HCT116 (cell line): Measurements from ENCODE around the gene SLC25A21. TPM values are rescaled to one million over a fixed set of nuclear protein-coding genes. Genes with fewer than 3 reads are reported as not detected.

Source experiments
- ATAC-seq: fragments of 200-7000 bp; cut with Tn5 transposase; 2 replicates; pipeline ENCODE4 v1.9.1; 2020; ENCODE audit warnings: mild to moderate bottlenecking, moderate library complexity
- BruUV-seq: library from RNA; stranded (reverse); fragments of 400-500 nt; replicated peaks from 2 replicates; lab custom pipeline; 2021; lab: Mats Ljungman, UMichigan
- CTCF ChIA-PET: fragments of 300-600 bp; sonication (Branson Sonifier 250); formaldehyde crosslinking; loops from one replicate; lab custom pipeline; 2021; ENCODE audit warnings: antibody characterized with exemption; lab: Charles Lee
- POLR2A ChIA-PET: fragments of 300-600, 350-600 bp; sonication (Branson Sonifier 250); formaldehyde crosslinking; loops from one replicate; lab custom pipeline; 2021; ENCODE audit warnings: antibody characterized with exemption; lab: Charles Lee
- RAD21 ChIA-PET, 2 experiments: fragments of 300-600 bp; sonication (Branson Sonifier 250); formaldehyde crosslinking; loops; one replicate each; lab custom pipeline; 2023; ENCODE audit warnings: low total read pairs in 2 of 2; ENCODE audit not compliant: uncharacterized antibody in 2 of 2, unreplicated experiment in 2 of 2, low non-redundant PET in 1 of 2; lab: Charles Lee
- DNase-seq: peaks from one replicate; pipeline ENCODE4 v3.0.0-alpha.2; 2010; ENCODE audit warnings: low read depth, low spot score
- H2AFZ ChIP-seq: fragments of 200-600 bp; shearing (Covaris generic), sonication (generic); 2 replicates; pipeline ENCODE4 v1.6.1; 2017; ENCODE audit warnings: low read depth, mixed run types, mixed read lengths, antibody characterized with exemption, low read length; ENCODE audit not compliant: poor library complexity, severe bottlenecking
- H3K27ac ChIP-seq: 2 replicates; pipeline ENCODE4 v1.5.1; 2012; ENCODE audit warnings: low read depth, low read length
- H3K27me3 ChIP-seq: fragments of 200-600 bp; sonication (generic); 2 replicates; pipeline ENCODE4 v1.6.1; 2016; ENCODE audit warnings: mixed run types, low read length, mixed read lengths; ENCODE audit not compliant: insufficient read depth
- H3K36me3 ChIP-seq, 2 experiments: fragments of 200-500 bp in 1 of 2; fragments of 200-600 bp in 1 of 2; sonication (Bioruptor generic) in 1 of 2; sonication (generic) in 1 of 2; 2 replicates each; pipeline versions ENCODE4 v1.5.1 to v1.6.1; 2014 to 2016; ENCODE audit warnings: low read length in 2 of 2, inconsistent platforms in 1 of 2, mixed read lengths in 1 of 2, mixed run types in 1 of 2; ENCODE audit not compliant: insufficient read depth in 2 of 2, control insufficient read depth in 1 of 2
- H3K4me1 ChIP-seq, 2 experiments: fragments of 200-600 bp in 1 of 2; sonication (generic) in 1 of 2; 2 replicates each; pipeline versions ENCODE4 v1.5.1 to v1.6.1; 2012 to 2017; ENCODE audit warnings: low read length in 2 of 2, inconsistent platforms in 1 of 2, mild to moderate bottlenecking in 1 of 2, mixed read lengths in 1 of 2, mixed run types in 1 of 2, moderate library complexity in 1 of 2; ENCODE audit not compliant: insufficient read depth in 2 of 2, control insufficient read depth in 1 of 2
- H3K4me2 ChIP-seq: fragments of 200-600 bp; sonication (generic); 2 replicates; pipeline ENCODE4 v1.6.1; 2017; ENCODE audit warnings: mixed run types, low read length, mixed read lengths
- H3K4me3 ChIP-seq, 2 experiments: fragments of 200-600 bp in 1 of 2; sonication (generic) in 1 of 2; replicated peaks in 1 of 2; 2 replicates each; pipeline ENCODE4 v1.5.1; 2011 to 2016; ENCODE audit warnings: low read length in 2 of 2, control low read depth in 1 of 2, low read depth in 1 of 2, mild to moderate bottlenecking in 1 of 2, mixed read lengths in 1 of 2, mixed run types in 1 of 2
- H3K79me2 ChIP-seq: fragments of 200-600 bp; sonication (generic); 2 replicates; pipeline ENCODE4 v1.6.1; 2017; ENCODE audit warnings: mild to moderate bottlenecking, mixed run types, low read length, moderate library complexity, mixed read lengths; ENCODE audit not compliant: insufficient read depth
- H3K9ac ChIP-seq: fragments of 200-600 bp; sonication (generic); 2 replicates; pipeline ENCODE4 v1.6.1; 2016; ENCODE audit warnings: low read length, mixed read lengths
- H3K9me2 ChIP-seq: fragments of 200-600 bp; sonication (generic), shearing (Covaris generic); 2 replicates; pipeline ENCODE4 v1.6.1; 2017; ENCODE audit warnings: mixed run types, mild to moderate bottlenecking, moderate library complexity; ENCODE audit not compliant: insufficient read depth
- H3K9me3 ChIP-seq, 2 experiments: fragments of 200-500 bp in 1 of 2; fragments of 200-600 bp in 1 of 2; sonication (Bioruptor generic) in 1 of 2; sonication (generic) in 1 of 2; 2 replicates each; pipeline ENCODE4 v1.6.1; 2014 to 2017; ENCODE audit warnings: low read length in 2 of 2, mixed read lengths in 2 of 2, inconsistent platforms in 1 of 2, low read depth in 1 of 2, mild to moderate bottlenecking in 1 of 2, mixed run types in 1 of 2, moderate library complexity in 1 of 2; ENCODE audit not compliant: control insufficient read depth in 1 of 2, insufficient read depth in 1 of 2
- H4K20me1 ChIP-seq: fragments of 200-600 bp; sonication (generic), shearing (Covaris generic); 2 replicates; pipeline ENCODE4 v1.6.1; 2017; ENCODE audit warnings: mixed run types, mild to moderate bottlenecking, moderate library complexity; ENCODE audit not compliant: insufficient read depth
- CTCF ChIP-seq, 3 experiments: fragments of 200-600 bp in 1 of 3; sonication (generic) in 1 of 3; IDR thresholded peaks in 2 of 3; conservative IDR thresholded peaks in 1 of 3; 2 replicates each; pipeline ENCODE4 v1.5.1; 2012 to 2017; ENCODE audit warnings: low read depth in 2 of 3, low read length in 2 of 3, antibody characterized with exemption in 1 of 3, borderline replicate concordance in 1 of 3, control low read depth in 1 of 3, mild to moderate bottlenecking in 1 of 3, mixed read lengths in 1 of 3, mixed run types in 1 of 3, moderate library complexity in 1 of 3; ENCODE audit not compliant: insufficient read depth in 1 of 3
- EZH2phosphoT487 ChIP-seq: fragments of 200-600 bp; IDR thresholded peaks from 2 replicates; pipeline ENCODE4 v1.6.1; 2018; ENCODE audit warnings: antibody characterized with exemption, borderline replicate concordance
- REST ChIP-seq: IDR thresholded peaks from 2 replicates; pipeline ENCODE4 v1.6.1; 2012; ENCODE audit warnings: low read depth
- ZNF274 ChIP-seq: fragments of 200-500 bp; sonication (Bioruptor generic); IDR thresholded peaks from 2 replicates; pipeline ENCODE4 v1.6.1; 2014; ENCODE audit warnings: mild to moderate bottlenecking, low read depth, low read length, inconsistent platforms
- intact Hi-C: fragments of 100-400 bp; cut with micrococcal nuclease; formaldehyde crosslinking; loops from 2 replicates; pipeline ENCODE4 v1.10.0; 2022
- total RNA-seq: library from RNA; stranded (reverse); gene quantifications from one replicate; pipeline ENCODE4 v1.2.1, GENCODE V29; 2021; ENCODE audit not compliant: unreplicated experiment

The SLC25A21 gene
- total RNA-seq, 1 experiment from 2014 or later: 3.5 TPM

GRCh38 chr14:36784541-36784940, 387.9 kb downstream of the SLC25A21 start:
- H3K27ac ChIP-seq: no peak overlapping the region
- no peaks in the 10 kb centered on the region for H3K9me2 ChIP-seq
- H4K20me1 ChIP-seq: no peaks in the 10 kb centered on the region
- H3K9me3 ChIP-seq: no peaks in the 10 kb centered on the region
- H3K79me2 ChIP-seq: no peaks in the 10 kb centered on the region
- H3K9ac ChIP-seq: no peak overlapping the region
- no TSS peak for BruUV-seq
- RAD21 ChIA-PET: no interaction called here
- DNase-seq: no peak
- POLR2A ChIA-PET: no interaction called here
- no peak for ATAC-seq
- CTCF ChIA-PET: interaction anchor here (0.9 kb wide), 1 partner anchor 36 kb away, joined by 5 read pairs; no protein-coding TSS in a partner anchor
- H3K4me1 ChIP-seq: no peaks in the 10 kb centered on the region
- H3K27me3 ChIP-seq: no peaks in the 10 kb centered on the region
- TF ChIP-seq REST: no peak
- no peak for TF ChIP-seq EZH2phosphoT487
- TF ChIP-seq ZNF274: no peak
- no peak for TF ChIP-seq CTCF (IDR thresholded peaks at IDR 0.05 in 2 of 3, conservative IDR thresholded peaks at IDR 0.05 in 1 of 3; ENCODE audit: borderline replicate concordance in 1 of 3, insufficient read depth in 1 of 3, low read depth in 2 of 3, low read length in 2 of 3)
- no peak overlapping the region for H3K4me3 ChIP-seq
- H3K4me2 ChIP-seq: no peak overlapping the region
- H3K36me3 ChIP-seq: no peaks in the 10 kb centered on the region
- intact Hi-C loops: no loop called here
- H2AFZ ChIP-seq: no peak overlapping the region
